ENCODE data around the gene TMEM63B.

Gene TMEM63B

GRCh38 chr6:44116641-44117382 is 10.5 kb upstream of the TMEM63B start:
- H3K4me3 ChIP-seq (ENCODE audit: low read depth, low read length): no peak overlapping the region

DNA sequence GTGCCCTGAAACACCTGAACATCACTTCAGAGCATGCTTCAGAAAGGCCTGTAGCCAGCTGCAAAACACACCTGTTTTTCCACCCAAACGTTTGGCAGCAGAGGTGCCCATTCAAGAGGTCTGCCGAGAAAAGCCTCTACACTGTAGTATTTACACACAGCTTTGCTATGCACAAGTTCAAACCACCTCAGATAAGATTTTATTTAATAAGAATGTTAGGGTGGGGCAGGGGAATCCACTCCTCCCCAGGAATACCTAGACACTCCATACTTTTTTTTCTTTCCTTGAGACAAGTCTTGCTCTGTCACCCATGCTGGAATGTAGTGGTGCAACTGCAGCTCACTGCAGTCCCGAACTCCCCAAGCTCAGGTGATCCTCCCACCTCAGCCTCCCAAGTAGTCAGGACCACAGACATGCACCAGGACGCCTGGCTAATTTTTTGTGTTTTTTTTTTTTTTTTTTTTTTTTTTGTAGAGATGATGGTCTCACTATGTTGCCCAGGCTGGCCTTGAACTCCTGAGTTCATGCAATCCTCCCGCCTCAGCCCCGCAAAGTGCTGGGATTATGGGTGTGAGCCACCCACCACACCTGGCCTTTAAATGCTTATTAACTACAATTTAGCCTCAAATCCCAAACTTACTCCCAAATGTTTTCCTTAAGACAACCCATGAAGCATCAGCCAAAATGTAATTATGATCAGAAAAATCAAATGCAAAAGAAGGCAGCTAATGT is 9.8 kb upstream of the TMEM63B start:
- no peak overlapping the region for H3K4me3 ChIP-seq (ENCODE audit: low read depth, low read length)

GRCh38 chr6:44119704-44120262 is 7.6 kb upstream of the TMEM63B start:
- no peak overlapping the region for H3K4me3 ChIP-seq (ENCODE audit: low read depth, low read length)

- H3K4me3 ChIP-seq (ENCODE audit: low read depth, low read length): no peak overlapping the region
Measured at GRCh38 chr6:44120692-44121443, 6.5 kb upstream of the TMEM63B start.

- H3K4me3 ChIP-seq (ENCODE audit: low read depth, low read length): no peak overlapping the region
Measured at GRCh38 chr6:44122801-44123200, 4.6 kb upstream of the TMEM63B start.

GRCh38 chr6:44123544-44123943 is 3.8 kb upstream of the TMEM63B start:
- no peak overlapping the region for H3K4me3 ChIP-seq (ENCODE audit: low read depth, low read length)

DNA sequence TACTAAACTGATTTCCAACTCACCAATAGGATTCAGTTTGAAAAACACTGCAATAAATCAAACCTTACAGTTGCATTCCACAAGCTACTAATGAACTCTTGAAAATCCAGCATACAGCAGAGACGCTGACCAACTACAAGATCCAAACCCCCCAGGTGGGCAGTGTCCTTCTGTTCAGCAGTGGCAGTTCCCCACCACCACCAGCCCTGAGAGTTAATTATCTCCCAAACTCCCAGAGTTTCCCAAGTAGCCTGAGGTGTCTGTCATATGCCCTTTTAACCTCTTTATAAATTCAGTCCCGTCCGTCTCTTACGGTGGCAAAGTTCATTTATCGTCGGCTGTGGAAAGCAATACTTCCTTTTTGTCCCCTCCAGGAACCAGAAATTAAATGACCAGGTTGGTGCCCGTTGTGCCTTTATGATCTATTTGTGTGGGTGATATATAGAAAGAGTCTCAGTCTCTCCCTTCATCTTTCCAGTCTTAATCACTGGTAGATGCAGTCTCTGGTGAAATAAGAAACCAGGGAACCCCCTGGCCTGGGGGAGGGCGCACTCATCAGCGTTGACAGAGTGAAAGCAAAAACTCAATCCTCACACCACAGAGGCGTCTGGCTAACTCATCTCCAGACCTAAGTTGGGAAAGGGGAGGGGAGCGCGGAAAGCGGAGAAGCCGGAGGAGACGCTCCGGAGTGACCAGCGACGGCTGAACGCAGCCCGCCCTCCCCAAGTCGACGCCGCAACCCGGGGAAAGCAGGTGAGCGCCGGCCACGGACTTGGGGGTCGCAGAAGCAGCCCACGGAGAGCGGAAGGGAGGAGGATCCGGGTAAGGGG is 819 bp upstream of the TMEM63B start:
- peak overlapping the region; percentile 73 for H3K4me3 ChIP-seq (ENCODE audit: low read depth, low read length)

DNA sequence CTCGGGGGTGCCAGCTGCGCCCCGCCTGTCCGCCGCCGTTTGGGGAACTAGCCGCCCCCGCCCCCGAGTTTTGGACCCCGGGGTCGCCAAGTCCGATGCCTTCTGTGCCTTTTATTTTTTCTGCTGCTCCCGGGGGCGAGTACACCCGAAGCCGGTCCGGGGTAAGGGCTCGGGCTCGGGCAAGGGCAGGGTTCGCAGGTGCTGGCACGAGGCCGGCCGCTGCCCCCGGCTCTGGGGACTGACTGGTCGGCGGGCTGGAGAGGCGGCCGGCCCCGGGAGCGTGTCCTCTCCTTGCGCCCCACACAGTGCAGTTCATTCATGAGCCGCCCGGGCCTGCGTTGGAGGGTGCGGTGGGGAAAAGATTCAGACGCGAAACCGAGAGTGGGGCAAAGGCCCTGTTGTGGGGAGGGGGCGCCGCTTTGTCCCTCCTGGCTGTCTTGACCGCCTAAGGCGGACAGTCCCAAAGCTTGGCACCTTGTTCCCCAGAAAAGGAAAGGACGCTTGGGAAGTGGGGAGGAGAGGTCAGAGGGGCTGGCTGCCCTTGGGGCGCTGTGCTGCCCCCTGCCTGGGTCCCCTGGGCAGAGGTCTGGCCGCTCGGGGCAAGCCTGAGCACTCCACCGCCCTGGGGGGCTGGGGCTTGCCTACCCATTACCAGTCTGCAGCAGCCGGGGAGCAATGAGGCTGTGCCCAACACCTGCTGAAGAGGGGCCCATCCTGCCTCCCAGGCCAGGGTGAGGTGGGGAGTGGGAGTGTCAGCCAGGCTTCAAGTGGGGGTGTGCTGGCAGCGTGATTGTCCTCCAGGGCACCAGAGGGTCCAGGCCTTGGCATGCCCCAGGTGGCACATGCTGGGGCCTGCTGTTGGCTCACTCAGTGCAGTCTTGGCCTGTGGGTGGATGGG is 915 bp downstream of the TMEM63B start:
- peak overlapping the region; percentile 66 for H3K4me3 ChIP-seq (ENCODE audit: low read depth, low read length)

GRCh38 chr6:44129841-44130322 is 2.5 kb downstream of the TMEM63B start:
- no peak overlapping the region for H3K4me3 ChIP-seq (ENCODE audit: low read depth, low read length)

DNA sequence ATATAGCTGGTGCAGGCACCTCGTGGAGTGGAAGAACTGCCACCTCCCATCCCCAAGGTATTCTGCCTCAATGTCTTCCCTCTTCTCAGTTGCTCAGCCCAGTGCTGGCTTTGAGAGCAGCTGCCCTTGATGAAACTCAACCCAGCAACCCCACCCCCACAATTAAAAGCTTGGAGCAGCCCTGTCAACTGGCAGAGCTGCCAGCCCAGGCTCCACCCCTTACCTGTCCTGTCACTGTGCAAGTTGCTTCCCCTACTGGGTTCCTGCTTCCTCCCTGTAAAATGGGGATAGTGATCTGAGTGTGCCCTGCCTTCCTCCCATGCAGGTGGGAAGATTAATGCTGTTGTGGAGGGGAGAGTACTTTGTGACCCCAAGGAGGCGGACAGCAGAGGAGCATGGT is 4.5 kb downstream of the TMEM63B start:
- H3K4me3 ChIP-seq (ENCODE audit: low read depth, low read length): no peak overlapping the region

GRCh38 chr6:44132476-44132875 is 5.1 kb downstream of the TMEM63B start:
- no peak overlapping the region for H3K4me3 ChIP-seq (ENCODE audit: low read depth, low read length)

GRCh38 chr6:44133003-44133931 is 5.9 kb downstream of the TMEM63B start:
- H3K4me3 ChIP-seq (ENCODE audit: low read depth, low read length): no peak overlapping the region

DNA sequence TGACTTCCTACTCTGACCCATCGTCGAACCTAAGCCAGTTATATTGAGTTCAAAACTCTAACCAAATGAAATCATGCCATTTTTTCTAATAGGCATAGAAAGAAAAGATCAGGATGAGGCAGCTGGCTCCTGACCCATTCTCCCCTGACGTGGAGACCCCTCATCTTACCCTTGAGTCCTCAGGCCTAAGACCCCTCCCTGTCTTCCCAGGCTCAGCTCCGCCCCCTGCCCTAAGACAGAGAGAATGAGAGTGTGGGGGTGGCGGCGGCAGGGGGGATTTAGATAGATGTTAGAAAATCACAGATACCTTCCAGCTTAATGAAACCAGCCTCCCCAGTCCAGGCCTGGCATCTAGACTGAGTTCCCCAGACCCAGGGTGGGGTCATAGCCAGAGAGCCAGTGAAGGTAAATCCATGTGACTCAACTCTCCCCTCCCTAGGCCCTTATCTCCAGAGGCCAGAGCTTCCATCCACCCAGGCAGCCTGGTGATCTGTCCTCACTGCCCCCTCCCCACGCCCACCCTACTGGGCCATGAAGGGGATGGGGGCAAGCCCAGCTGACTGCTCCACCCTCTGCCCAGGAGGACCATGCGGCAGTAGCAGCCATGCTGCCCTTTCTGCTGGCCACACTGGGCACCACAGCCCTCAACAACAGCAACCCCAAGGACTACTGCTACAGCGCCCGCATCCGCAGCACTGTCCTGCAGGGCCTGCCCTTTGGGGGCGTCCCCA is 6.8 kb downstream of the TMEM63B start:
- no peak overlapping the region for H3K4me3 ChIP-seq (ENCODE audit: low read depth, low read length)

- no peak overlapping the region for H3K4me3 ChIP-seq (ENCODE audit: low read depth, low read length)
Measured at GRCh38 chr6:44135173-44135758, 7.9 kb downstream of the TMEM63B start.

DNA sequence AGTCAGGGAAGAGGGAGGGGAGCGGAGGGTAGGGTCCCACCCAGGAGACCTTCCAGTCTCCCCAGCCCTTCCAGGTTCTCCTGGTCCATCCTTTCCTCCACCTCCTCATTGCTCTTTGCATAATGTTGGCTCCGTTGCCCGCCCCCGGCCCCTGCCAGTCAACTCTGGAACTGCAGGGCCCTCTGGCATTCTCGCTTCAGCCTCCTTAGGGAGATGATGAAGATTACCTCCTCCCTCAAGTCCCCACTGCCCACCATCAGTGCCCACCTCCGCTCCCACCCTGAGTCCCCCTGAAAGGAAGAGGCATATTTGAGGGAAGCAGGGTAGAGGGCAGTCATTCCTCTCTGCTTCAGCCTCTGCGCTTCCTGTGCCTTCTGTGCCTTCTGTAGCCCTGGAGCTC is 8.5 kb downstream of the TMEM63B start:
- no peak overlapping the region for H3K4me3 ChIP-seq (ENCODE audit: low read depth, low read length)

- no peak overlapping the region for H3K4me3 ChIP-seq (ENCODE audit: low read depth, low read length)
Measured at GRCh38 chr6:44138717-44139350, 11.5 kb downstream of the TMEM63B start.

- H3K4me3 ChIP-seq (ENCODE audit: low read depth, low read length): no peak overlapping the region
Measured at GRCh38 chr6:44139351-44139743, 12.0 kb downstream of the TMEM63B start.

Measured in iPS-11a (cell line).